Measurements from ENCODE around the gene DISP2.

Gene DISP2

GRCh38 chr15:40368719-40369473 lies 10.9 kb downstream of the DISP2 start:
- no peak overlapping the region for H3K9ac ChIP-seq (ENCODE audit: low read depth, low read length)
- H3K4me3 ChIP-seq (ENCODE audit: low read length), result no peak overlapping the region
- H3K27me3 ChIP-seq (ENCODE audit: insufficient read depth, low read length), result peaks cover 64% of the 10 kb centered on the region
- no peaks in the 10 kb centered on the region for H3K36me3 ChIP-seq (ENCODE audit: insufficient read depth, low read depth, low read length)
- peaks cover 12% of the 10 kb centered on the region for H3K4me1 ChIP-seq (ENCODE audit: insufficient read depth, low read length)
- H3K9me3 ChIP-seq (ENCODE audit: insufficient read depth, low read depth, low read length), result no peaks in the 10 kb centered on the region
- no peak overlapping the region for H3K27ac ChIP-seq (ENCODE audit: low read length)

DNA sequence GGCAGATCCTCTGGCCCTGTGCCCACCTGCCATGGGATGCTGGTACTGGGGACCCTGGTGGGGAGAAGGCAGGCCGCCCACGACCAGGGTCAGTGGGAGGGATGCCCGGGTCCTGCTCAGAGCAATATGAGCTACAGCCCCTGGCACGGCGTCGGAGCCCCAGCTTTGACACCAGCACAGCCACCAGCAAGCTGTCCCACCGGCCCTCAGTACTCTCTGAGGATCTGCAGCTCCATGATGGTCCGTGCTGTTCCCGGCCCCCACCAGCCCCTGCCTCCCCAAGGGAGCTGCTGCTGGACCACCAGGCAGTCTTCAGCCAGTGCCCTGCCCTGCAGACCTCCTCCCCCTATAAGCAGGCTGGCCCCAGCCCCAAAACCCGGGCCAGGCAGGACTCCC lies 11.5 kb downstream of the DISP2 start:
- no peaks in the 10 kb centered on the region for H3K36me3 ChIP-seq (ENCODE audit: insufficient read depth, low read depth, low read length)
- H3K4me1 ChIP-seq (ENCODE audit: insufficient read depth, low read length), result peaks cover 12% of the 10 kb centered on the region
- H3K9ac ChIP-seq (ENCODE audit: low read depth, low read length), result no peak overlapping the region
- H3K9me3 ChIP-seq (ENCODE audit: insufficient read depth, low read depth, low read length), result no peaks in the 10 kb centered on the region
- H3K4me3 ChIP-seq (ENCODE audit: low read length), result no peak overlapping the region
- no peak overlapping the region for H3K27ac ChIP-seq (ENCODE audit: low read length)
- peaks cover 64% of the 10 kb centered on the region for H3K27me3 ChIP-seq (ENCODE audit: insufficient read depth, low read length)

DNA sequence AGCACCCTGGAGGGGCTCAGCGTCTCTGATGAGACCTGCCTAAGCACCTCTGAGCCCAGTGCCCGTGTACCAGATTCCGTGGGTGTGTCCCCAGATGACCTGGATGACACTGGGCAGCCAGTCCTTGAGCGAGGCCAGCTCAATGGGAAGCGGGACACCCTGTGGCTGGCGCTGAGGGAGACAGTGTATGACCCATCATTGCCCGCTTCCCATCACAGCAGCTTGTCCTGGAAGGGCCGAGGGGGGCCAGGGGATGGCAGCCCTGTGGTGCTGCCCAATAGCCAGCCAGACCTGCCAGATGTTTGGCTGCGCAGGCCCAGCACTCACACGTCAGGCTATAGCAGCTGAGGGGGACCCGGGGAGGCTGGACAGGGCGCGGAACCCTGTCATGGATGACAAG lies 12.0 kb downstream of the DISP2 start:
- H3K27me3 ChIP-seq (ENCODE audit: insufficient read depth, low read length), result peaks cover 64% of the 10 kb centered on the region

GRCh38 chr15:40372981-40373380 lies 15.0 kb downstream of the DISP2 start:
- no peak overlapping the region for H3K9ac ChIP-seq (ENCODE audit: low read depth, low read length)
- H3K9me3 ChIP-seq (ENCODE audit: insufficient read depth, low read depth, low read length), result no peaks in the 10 kb centered on the region
- H3K36me3 ChIP-seq (ENCODE audit: insufficient read depth, low read depth, low read length), result no peaks in the 10 kb centered on the region
- H3K27ac ChIP-seq (ENCODE audit: low read length), result no peak overlapping the region
- peaks cover 9% of the 10 kb centered on the region; the same call in 1 of the 2 replicates for H3K4me1 ChIP-seq (ENCODE audit: insufficient read depth, low read length)
- H3K27me3 ChIP-seq (ENCODE audit: insufficient read depth, low read length), result peaks cover 37% of the 10 kb centered on the region
- no peak overlapping the region for H3K4me3 ChIP-seq (ENCODE audit: low read length)

More for the DNA sequence above, 12.0 kb downstream of the DISP2 start:
- Histone ChIP-seq H3K4me1 (ENCODE audit: insufficient read depth, low read length) (peaks cover 12% of the 10 kb centered on the region), H3K9me3 (ENCODE audit: insufficient read depth, low read depth, low read length) (no peaks in the 10 kb centered on the region), H3K27ac (ENCODE audit: low read length) (no peak overlapping the region), H3K9ac (ENCODE audit: low read depth, low read length) (no peak overlapping the region), H3K4me3 (ENCODE audit: low read length) (no peak overlapping the region), H3K36me3 (ENCODE audit: insufficient read depth, low read depth, low read length) (no peaks in the 10 kb centered on the region)

DNA sequence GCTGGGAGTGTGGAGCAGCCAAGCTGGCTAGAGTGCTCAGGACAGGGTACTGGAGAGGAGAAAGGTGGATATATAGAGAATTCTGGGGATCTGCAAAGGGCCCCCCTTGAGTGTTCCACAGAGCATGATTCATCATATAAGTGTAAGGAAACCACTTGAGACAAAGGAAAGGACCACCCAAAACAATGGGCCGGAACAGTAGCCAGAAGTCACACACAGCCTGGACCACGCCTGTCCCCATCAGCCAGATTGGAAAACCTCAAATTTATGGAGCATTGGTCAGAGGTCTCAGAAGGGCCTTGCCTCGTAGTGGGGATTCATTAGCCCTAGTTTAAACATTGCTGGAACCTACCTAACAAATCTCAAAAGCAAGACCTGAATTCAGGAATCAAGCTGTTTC lies 19.6 kb downstream of the DISP2 start:
- Histone ChIP-seq H3K9ac (ENCODE audit: low read depth, low read length) (no peak overlapping the region), H3K4me3 (ENCODE audit: low read length) (no peak overlapping the region), H3K27ac (ENCODE audit: low read length) (no peak overlapping the region), H3K4me1 (ENCODE audit: insufficient read depth, low read length) (peaks cover 10% of the 10 kb centered on the region; the same call in 1 of the 2 replicates), H3K27me3 (ENCODE audit: insufficient read depth, low read length) (no peaks in the 10 kb centered on the region), H3K36me3 (ENCODE audit: insufficient read depth, low read depth, low read length) (no peaks in the 10 kb centered on the region), H3K9me3 (ENCODE audit: insufficient read depth, low read depth, low read length) (no peaks in the 10 kb centered on the region)

GRCh38 chr15:40379374-40379773 lies 21.4 kb downstream of the DISP2 start:
- no peak overlapping the region for H3K9ac ChIP-seq (ENCODE audit: low read depth, low read length)
- no peaks in the 10 kb centered on the region for H3K9me3 ChIP-seq (ENCODE audit: insufficient read depth, low read depth, low read length)
- H3K36me3 ChIP-seq (ENCODE audit: insufficient read depth, low read depth, low read length), result no peaks in the 10 kb centered on the region; the same call in 1 of the 2 replicates
- H3K27ac ChIP-seq (ENCODE audit: low read length), result no peak overlapping the region
- no peaks in the 10 kb centered on the region for H3K27me3 ChIP-seq (ENCODE audit: insufficient read depth, low read length)
- H3K4me3 ChIP-seq (ENCODE audit: low read length), result no peak overlapping the region
- 0 out of 2 replicates have a peak, but pooled peaks cover 6% of the 10 kb centered on the region for H3K4me1 ChIP-seq (ENCODE audit: insufficient read depth, low read length)

- Histone ChIP-seq H3K9ac (ENCODE audit: low read depth, low read length) (no peak overlapping the region), H3K27me3 (ENCODE audit: insufficient read depth, low read length) (no peaks in the 10 kb centered on the region), H3K27ac (ENCODE audit: low read length) (no peak overlapping the region), H3K4me3 (ENCODE audit: low read length) (no peak overlapping the region), H3K9me3 (ENCODE audit: insufficient read depth, low read depth, low read length) (no peaks in the 10 kb centered on the region), H3K4me1 (ENCODE audit: insufficient read depth, low read length) (0 out of 2 replicates have a peak, but pooled peaks cover 6% of the 10 kb centered on the region), H3K36me3 (ENCODE audit: insufficient read depth, low read depth, low read length) (peaks cover 5% of the 10 kb centered on the region; the same call in 1 of the 2 replicates)
Measured at GRCh38 chr15:40379853-40380252, 21.8 kb downstream of the DISP2 start.

- Histone ChIP-seq H3K9me3 (ENCODE audit: insufficient read depth, low read depth, low read length) (no peaks in the 10 kb centered on the region), H3K27ac (ENCODE audit: low read length) (no peak overlapping the region), H3K4me1 (ENCODE audit: insufficient read depth, low read length) (0 out of 2 replicates have a peak, but pooled peaks cover 6% of the 10 kb centered on the region), H3K4me3 (ENCODE audit: low read length) (no peak overlapping the region), H3K36me3 (ENCODE audit: insufficient read depth, low read depth, low read length) (peaks cover 12% of the 10 kb centered on the region), H3K27me3 (ENCODE audit: insufficient read depth, low read length) (no peaks in the 10 kb centered on the region), H3K9ac (ENCODE audit: low read depth, low read length) (no peak overlapping the region)
Measured at GRCh38 chr15:40380636-40381035, 22.6 kb downstream of the DISP2 start.

GRCh38 chr15:40381818-40382529 lies 24.0 kb downstream of the DISP2 start:
- no peak overlapping the region for H3K27ac ChIP-seq (ENCODE audit: low read length)
- peak overlapping the region; percentile 63; the same call in 1 of the 2 replicates for H3K9ac ChIP-seq (ENCODE audit: low read depth, low read length)
- H3K9me3 ChIP-seq (ENCODE audit: insufficient read depth, low read depth, low read length), result peaks cover 1% of the 10 kb centered on the region; the same call in 1 of the 2 replicates
- peaks cover 24% of the 10 kb centered on the region for H3K36me3 ChIP-seq (ENCODE audit: insufficient read depth, low read depth, low read length)
- H3K4me1 ChIP-seq (ENCODE audit: insufficient read depth, low read length), result 0 out of 2 replicates have a peak, but pooled peaks cover 6% of the 10 kb centered on the region
- peak overlapping the region; percentile 92 for H3K4me3 ChIP-seq (ENCODE audit: low read length)
- H3K27me3 ChIP-seq (ENCODE audit: insufficient read depth, low read length), result no peaks in the 10 kb centered on the region

DNA sequence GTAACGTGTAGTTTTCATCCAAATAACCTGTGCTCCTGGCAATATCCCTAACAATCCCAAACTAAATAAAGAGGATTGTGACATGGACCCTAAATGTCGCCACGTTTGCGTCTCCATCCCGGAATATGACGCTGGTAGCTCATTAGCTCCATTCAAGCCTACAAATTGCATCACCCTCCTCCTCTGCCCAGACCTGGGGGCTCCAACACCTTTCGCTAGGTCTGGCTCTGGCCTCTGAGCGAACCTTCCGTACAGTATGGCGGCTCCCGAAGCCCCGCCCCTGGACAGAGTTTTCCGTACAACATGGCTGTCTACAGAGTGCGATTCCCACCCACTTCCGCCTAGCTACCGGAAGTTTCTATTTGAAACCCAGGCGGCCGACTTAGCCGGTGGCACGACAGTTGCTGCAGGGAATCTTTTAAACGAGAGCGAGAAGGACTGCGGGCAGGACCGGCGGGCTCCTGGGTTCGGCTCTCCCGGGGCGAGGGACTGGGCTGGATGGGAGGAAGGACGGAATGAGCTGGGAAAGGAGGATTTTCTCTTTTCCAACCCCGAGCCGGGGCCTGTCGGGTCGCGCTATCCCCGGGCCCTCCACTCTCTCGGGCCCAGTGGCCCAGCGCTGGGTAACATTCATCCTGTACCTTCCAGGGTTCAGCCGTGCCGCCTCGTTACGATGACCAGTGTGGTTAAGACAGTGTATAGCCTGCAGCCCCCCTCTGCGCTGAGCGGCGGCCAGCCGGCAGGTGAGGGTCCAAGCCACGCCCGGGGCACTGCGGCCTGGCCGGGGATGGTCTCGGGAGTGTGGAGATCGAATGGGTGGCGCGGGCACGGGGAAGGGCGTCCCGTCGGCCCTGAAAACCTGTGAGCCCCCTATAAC lies 24.8 kb downstream of the DISP2 start, which contains the start of gene KNSTRN:
Gene KNSTRN, plus strand, starts transcription at position 142 of the 877 bp plus-strand sequence. Its CDS starts 115 bp downstream, at position 257.
- Histone ChIP-seq H3K9me3 (ENCODE audit: insufficient read depth, low read depth, low read length) (peaks cover 3% of the 10 kb centered on the region; the same call in 1 of the 2 replicates), H3K27ac (ENCODE audit: low read length) (no peak within 1 kb of the TSS), H3K4me3 (ENCODE audit: low read length) (peak within 1 kb of the TSS; percentile 92), H3K36me3 (ENCODE audit: insufficient read depth, low read depth, low read length) (peaks cover 33% of the 10 kb centered on the region), H3K27me3 (ENCODE audit: insufficient read depth, low read length) (no peaks in the 10 kb centered on the region), H3K9ac (ENCODE audit: low read depth, low read length) (peak within 1 kb of the TSS; percentile 89), H3K4me1 (ENCODE audit: insufficient read depth, low read length) (0 out of 2 replicates have a peak, but pooled peaks cover 6% of the 10 kb centered on the region)

GRCh38 chr15:40386480-40386879 lies 28.5 kb downstream of the DISP2 start:
- Histone ChIP-seq H3K27ac (ENCODE audit: low read length) (no peak overlapping the region), H3K27me3 (ENCODE audit: insufficient read depth, low read length) (no peaks in the 10 kb centered on the region), H3K36me3 (ENCODE audit: insufficient read depth, low read depth, low read length) (peaks cover 69% of the 10 kb centered on the region), H3K4me1 (ENCODE audit: insufficient read depth, low read length) (0 out of 2 replicates have a peak, but pooled peaks cover 6% of the 10 kb centered on the region), H3K9ac (ENCODE audit: low read depth, low read length) (no peak overlapping the region), H3K4me3 (ENCODE audit: low read length) (no peak overlapping the region), H3K9me3 (ENCODE audit: insufficient read depth, low read depth, low read length) (peaks cover 3% of the 10 kb centered on the region; the same call in 1 of the 2 replicates)
